Endothelial cell of umbilical vein (primary cell): ENCODE results near the gene SFTPB. TPM values are rescaled to one million over a fixed set of nuclear protein-coding genes. Genes with fewer than 3 reads are reported as not detected.
A peak's percentile ranks its signal among the peaks of the same experiment; 100 is the strongest.
"Not testable (repeated sequence)": the region's sequence is repeated elsewhere in the genome, so short reads cannot be mapped to it uniquely, and the experiment has no call there.

Source experiments
- BruUV-seq: library from RNA; stranded (reverse); fragments of 400-500 nt; replicated peaks from 2 replicates; lab custom pipeline; 2021; lab: Mats Ljungman, UMichigan
- CTCF ChIA-PET: fragments of 300-600, 350-600 bp; sonication (Branson Sonifier 250); formaldehyde crosslinking; loops from one replicate; lab custom pipeline; 2021; ENCODE audit warnings: antibody characterized with exemption, inconsistent platforms; lab: Charles Lee
- POLR2A ChIA-PET: fragments of 300-600, 350-600 bp; sonication (Branson Sonifier 250); formaldehyde crosslinking; loops from one replicate; lab custom pipeline; 2021; ENCODE audit warnings: antibody characterized with exemption, inconsistent platforms; lab: Charles Lee
- DNase-seq: peaks from one replicate; pipeline ENCODE4 v3.0.0-alpha.2; 2011; ENCODE audit warnings: low read depth, low spot score
- FAIRE-seq: peaks from 2 replicates; lab custom pipeline; 2011; peaks lifted over from hg19 to GRCh38; lab: Jason Lieb, UNC
- H2AFZ ChIP-seq: 2 replicates; pipeline ENCODE4 v1.6.0; 2012; ENCODE audit warnings: low read depth, low read length, control low read depth, inconsistent platforms
- H3K27ac ChIP-seq: 2 replicates; pipeline ENCODE4 v1.5.1; 2011; ENCODE audit warnings: low read depth, mild to moderate bottlenecking, control low read depth, low read length, moderate library complexity; ENCODE audit not compliant: insufficient read depth
- H3K27me3 ChIP-seq, 2 experiments: 2 replicates each; pipeline versions ENCODE4 v1.6.0 to v1.6.1; 2011; ENCODE audit warnings: low read length in 2 of 2, mixed read lengths in 1 of 2; ENCODE audit not compliant: control insufficient read depth in 2 of 2, insufficient read depth in 2 of 2
- H3K36me3 ChIP-seq, 2 experiments: 2 replicates in 1 of 2; 3 replicates in 1 of 2; pipeline ENCODE4 v1.5.1; 2011; ENCODE audit warnings: low read length in 2 of 2, mild to moderate bottlenecking in 1 of 2, moderate library complexity in 1 of 2; ENCODE audit not compliant: control insufficient read depth in 2 of 2, insufficient read depth in 2 of 2; ENCODE audit errors: extremely low read depth in 1 of 2
- H3K4me1 ChIP-seq: 3 replicates; pipeline ENCODE4 v1.5.1; 2011; ENCODE audit warnings: mild to moderate bottlenecking, low read length; ENCODE audit not compliant: control insufficient read depth, insufficient read depth; ENCODE audit errors: extremely low read depth
- H3K4me2 ChIP-seq: 2 replicates; pipeline ENCODE4 v1.6.1; 2011; ENCODE audit warnings: low read length, control low read depth, mixed read lengths; ENCODE audit not compliant: insufficient read depth
- H3K4me3 ChIP-seq, 3 experiments: fragments of 200-600 bp in 1 of 3; sonication (generic), shearing (Covaris generic) in 1 of 3; replicated peaks in 1 of 3; 2 replicates each; pipeline ENCODE4 v1.5.1; 2011 to 2016; ENCODE audit warnings: control low read depth in 3 of 3, low read length in 3 of 3, mild to moderate bottlenecking in 2 of 3, inconsistent platforms in 1 of 3, low read depth in 1 of 3, moderate library complexity in 1 of 3; ENCODE audit not compliant: insufficient read depth in 1 of 3
- H3K79me2 ChIP-seq: 2 replicates; pipeline ENCODE4 v1.6.0; 2012; ENCODE audit warnings: low read length, inconsistent platforms; ENCODE audit not compliant: control insufficient read depth, insufficient read depth
- H3K9ac ChIP-seq: replicated peaks from 2 replicates; pipeline ENCODE3; 2011; ENCODE audit warnings: low read length, control low read depth; ENCODE audit not compliant: insufficient read depth; ENCODE audit errors: extremely low read depth
- H3K9me1 ChIP-seq: replicated peaks from 3 replicates; pipeline ENCODE4 v1.6.0; 2011; ENCODE audit warnings: mild to moderate bottlenecking, low read length; ENCODE audit not compliant: control insufficient read depth, insufficient read depth; ENCODE audit errors: extremely low read depth
- H3K9me3 ChIP-seq: replicated peaks from 2 replicates; pipeline ENCODE4 v1.5.1; 2012; ENCODE audit warnings: low read length, inconsistent platforms; ENCODE audit not compliant: control insufficient read depth, insufficient read depth
- H4K20me1 ChIP-seq: replicated peaks from 2 replicates; pipeline ENCODE3; 2011; ENCODE audit warnings: mild to moderate bottlenecking, low read length; ENCODE audit not compliant: control insufficient read depth, insufficient read depth; ENCODE audit errors: extremely low read depth
- EZH2 ChIP-seq: IDR thresholded peaks from 2 replicates; pipeline ENCODE4 v1.6.1; 2012; ENCODE audit warnings: borderline replicate concordance, low read depth, mild to moderate bottlenecking, moderate library complexity, low read length, inconsistent platforms; ENCODE audit not compliant: severe bottlenecking
- FOS ChIP-seq: IDR thresholded peaks from 2 replicates; pipeline ENCODE4 v1.6.1; 2011; ENCODE audit warnings: mild to moderate bottlenecking, low read length, moderate library complexity, borderline replicate concordance; ENCODE audit not compliant: insufficient read depth
- GATA2 ChIP-seq: IDR thresholded peaks from 2 replicates; pipeline ENCODE4 v1.7.0; 2011; ENCODE audit warnings: low read depth, mild to moderate bottlenecking, moderate library complexity, mixed read lengths, low read length; ENCODE audit not compliant: insufficient read length, insufficient read depth
- JUN ChIP-seq: IDR thresholded peaks from 2 replicates; pipeline ENCODE4 v1.6.1; 2011; ENCODE audit warnings: borderline replicate concordance, low read depth; ENCODE audit not compliant: insufficient read length, insufficient read depth
- MYC ChIP-seq: IDR thresholded peaks from one replicate; pipeline ENCODE4 v1.6.1; 2011; ENCODE audit warnings: mild to moderate bottlenecking, low read depth, low read length
- POLR2A ChIP-seq: IDR thresholded peaks from 2 replicates; pipeline ENCODE4 v1.6.1; 2012; ENCODE audit warnings: low read depth, mild to moderate bottlenecking, control low read depth, low read length
- POLR2AphosphoS5 ChIP-seq: IDR thresholded peaks from 2 replicates; pipeline ENCODE4 v1.6.1; 2012; ENCODE audit warnings: low read depth, mild to moderate bottlenecking, control low read depth, low read length, moderate library complexity; ENCODE audit not compliant: insufficient read depth
- dilution Hi-C: fragments of 300-500 bp; cut with MboI; formaldehyde crosslinking; loops from one replicate; pipeline ENCODE4 v1.15.0; 2019; ENCODE audit warnings: low sequenced_read_pairs; ENCODE audit not compliant: extremely low pct_ligation_motif_present
- intact Hi-C: fragments of 100-400 bp; cut with micrococcal nuclease; formaldehyde crosslinking; loops from one replicate; pipeline ENCODE4 v1.10.0; 2022
- polyA plus RNA-seq, 4 experiments: library from polyadenylated mRNA; depleted of rRNA in 3 of 4; stranded (reverse) in 3 of 4; unstranded in 1 of 4; fragments of >200 nt; gene quantifications; 2 replicates each; pipeline versions ENCODE4 v1.2.1 to v1.2.3, GENCODE V29; 2011 to 2012; ENCODE audit warnings: missing spikeins in 1 of 4
- total RNA-seq: library from RNA; stranded (reverse); gene quantifications from 2 replicates; pipeline ENCODE4 v1.2.3, GENCODE V29; 2021
- TF ChIP-seq, protein P1 (sequence below): IDR thresholded peaks from 2 replicates; pipeline ENCODE4 v1.6.1; 2011; ENCODE audit not compliant: insufficient read depth, insufficient read length
- TF ChIP-seq, protein P2 (sequence below), 2 donors: IDR thresholded peaks; 1 replicate in 1 of 2; 2 replicates in 1 of 2; pipeline ENCODE4 v1.5.1; 2011; ENCODE audit warnings: low read length in 2 of 2, mild to moderate bottlenecking in 2 of 2, moderate library complexity in 2 of 2, control low read depth in 1 of 2, inconsistent platforms in 1 of 2, low read depth in 1 of 2; ENCODE audit not compliant: insufficient read depth in 1 of 2; ENCODE audit errors: extremely low read depth in 1 of 2

The SFTPB gene
- total and polyA plus RNA-seq, 2 donors (not counting 3 experiments of a cell fraction or from before 2014, with no cell fraction given), result not detected

DNA sequence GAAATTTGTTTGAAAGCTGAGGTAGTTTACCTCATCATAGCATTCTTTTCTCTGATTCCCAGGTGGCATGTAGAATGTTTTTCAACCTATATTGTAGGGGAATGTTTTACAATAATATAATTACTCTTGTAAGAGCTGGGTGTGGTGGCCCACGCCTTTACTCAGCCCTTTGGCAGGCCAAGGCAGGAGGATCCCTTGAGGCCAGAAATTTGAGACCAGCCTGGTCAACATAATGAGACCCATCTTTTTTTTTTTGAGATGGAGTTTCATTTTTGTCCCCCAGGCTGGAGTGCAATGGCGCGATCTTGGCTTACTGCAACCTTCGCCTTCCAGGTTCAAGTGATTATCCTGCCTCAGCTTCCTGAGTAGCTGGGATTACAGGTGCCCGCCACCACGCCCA, 48.4 kb downstream of the SFTPB start:
- Histone ChIP-seq H3K9me3 (no peaks in the 10 kb centered on the region), H3K27me3 (no peaks in the 10 kb centered on the region), H3K36me3 (peaks cover 19 to 24% of the 10 kb centered on the region in 2 experiments), H3K27ac (no peak overlapping the region), H2AFZ (no peak overlapping the region), H3K4me3 (no peak overlapping the region), H3K4me2 (no peak overlapping the region), H3K9ac (no peak overlapping the region), H3K4me1 (peaks cover 9% of the 10 kb centered on the region), H3K9me1 (no peaks in the 10 kb centered on the region), H3K79me2 (peaks cover 55% of the 10 kb centered on the region), H4K20me1 (no peaks in the 10 kb centered on the region)
- no peak for TF ChIP-seq POLR2A
- TF ChIP-seq EZH2, result no peak
- no peak for TF ChIP-seq POLR2AphosphoS5
- no peak for TF ChIP-seq FOS
- TF ChIP-seq, protein P1, sequence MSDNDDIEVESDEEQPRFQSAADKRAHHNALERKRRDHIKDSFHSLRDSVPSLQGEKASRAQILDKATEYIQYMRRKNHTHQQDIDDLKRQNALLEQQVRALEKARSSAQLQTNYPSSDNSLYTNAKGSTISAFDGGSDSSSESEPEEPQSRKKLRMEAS, result no peak
- no peak for TF ChIP-seq MYC
- TF ChIP-seq JUN, result no peak
- TF ChIP-seq GATA2, result no peak
- TF ChIP-seq, protein P2, sequence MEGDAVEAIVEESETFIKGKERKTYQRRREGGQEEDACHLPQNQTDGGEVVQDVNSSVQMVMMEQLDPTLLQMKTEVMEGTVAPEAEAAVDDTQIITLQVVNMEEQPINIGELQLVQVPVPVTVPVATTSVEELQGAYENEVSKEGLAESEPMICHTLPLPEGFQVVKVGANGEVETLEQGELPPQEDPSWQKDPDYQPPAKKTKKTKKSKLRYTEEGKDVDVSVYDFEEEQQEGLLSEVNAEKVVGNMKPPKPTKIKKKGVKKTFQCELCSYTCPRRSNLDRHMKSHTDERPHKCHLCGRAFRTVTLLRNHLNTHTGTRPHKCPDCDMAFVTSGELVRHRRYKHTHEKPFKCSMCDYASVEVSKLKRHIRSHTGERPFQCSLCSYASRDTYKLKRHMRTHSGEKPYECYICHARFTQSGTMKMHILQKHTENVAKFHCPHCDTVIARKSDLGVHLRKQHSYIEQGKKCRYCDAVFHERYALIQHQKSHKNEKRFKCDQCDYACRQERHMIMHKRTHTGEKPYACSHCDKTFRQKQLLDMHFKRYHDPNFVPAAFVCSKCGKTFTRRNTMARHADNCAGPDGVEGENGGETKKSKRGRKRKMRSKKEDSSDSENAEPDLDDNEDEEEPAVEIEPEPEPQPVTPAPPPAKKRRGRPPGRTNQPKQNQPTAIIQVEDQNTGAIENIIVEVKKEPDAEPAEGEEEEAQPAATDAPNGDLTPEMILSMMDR (IDR thresholded peaks at IDR 0.05; ENCODE audit: extremely low read depth in 1 of 2, insufficient read depth in 1 of 2, low read depth in 1 of 2, low read length in 2 of 2), result no peak
- BruUV-seq, result no TSS peak
- intact Hi-C loops, result loop anchor here (5.0 kb wide), 1 partner anchor 197 kb away; no protein-coding TSS in a partner anchor
- FAIRE-seq (no peak), DNase-seq (no peak)
- POLR2A ChIA-PET, result no interaction called here
- CTCF ChIA-PET, result interaction anchor here (0.5 to 8.8 kb wide), 2 partner anchors 16 to 88 kb away, joined by 4 to 74 read pairs; no protein-coding TSS in a partner anchor
- dilution Hi-C loops, result no loop called here

DNA sequence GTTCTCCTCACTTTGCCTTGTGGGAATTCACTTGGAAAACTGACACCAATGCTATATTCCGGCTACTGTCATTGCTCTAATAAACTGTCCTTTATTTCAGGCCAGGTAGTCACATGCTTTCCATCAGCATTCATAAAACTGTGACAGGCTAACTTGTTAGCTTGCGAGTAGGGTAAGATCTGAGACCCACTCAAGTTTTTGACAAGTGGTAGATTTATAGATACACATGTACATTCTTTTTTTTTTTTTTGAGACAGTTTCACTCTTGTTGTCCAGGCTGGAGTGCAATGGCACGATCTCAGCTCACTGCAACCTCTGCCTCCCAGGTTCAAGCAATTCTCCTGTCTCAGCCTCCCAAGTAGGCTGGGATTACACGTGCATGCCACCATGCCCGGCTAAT, 50.3 kb downstream of the SFTPB start:
- H3K27me3 ChIP-seq, H3K4me3 ChIP-seq, dilution Hi-C loops, DNase-seq, H3K4me1 ChIP-seq, FAIRE-seq, BruUV-seq, H3K9me1 ChIP-seq, H4K20me1 ChIP-seq, H2AFZ ChIP-seq, H3K27ac ChIP-seq, H3K9me3 ChIP-seq: not testable (repeated sequence)
- ChIA-PET POLR2A (interaction anchor here (0.7 kb wide), 1 partner anchor 100 kb away, joined by 3 read pairs; no protein-coding TSS in a partner anchor), CTCF (interaction anchor here (8.8 kb wide), 1 partner anchor 18 kb away, joined by 74 read pairs; no protein-coding TSS in a partner anchor)
- intact Hi-C loops, result loop anchor here (2.0 to 5.0 kb wide), 3 partner anchors 33 to 195 kb away; partner anchors contain the start of gene VAMP5
- H3K36me3 ChIP-seq, result peaks cover 9 to 13% of the 10 kb centered on the region in 2 experiments
- peak overlapping the region; percentile 44 for H3K4me2 ChIP-seq
- peaks cover 49% of the 10 kb centered on the region for H3K79me2 ChIP-seq
- H3K9ac ChIP-seq, result peak overlapping the region; percentile 99
